GM12892 (cell line): ENCODE measurements around the gene PHLDA2.

ENCODE experiments used
- POLR2A ChIP-seq: IDR thresholded peaks from 2 replicates; pipeline ENCODE4 v1.6.1; 2011; ENCODE audit warnings: low read depth, low read length, control low read depth
- POLR2AphosphoS5 ChIP-seq: IDR thresholded peaks from 2 replicates; pipeline ENCODE4 v1.6.1; 2011; ENCODE audit warnings: low read depth, low read length, control low read depth
- TAF1 ChIP-seq: IDR thresholded peaks from 2 replicates; pipeline ENCODE4 v1.6.1; 2011; ENCODE audit warnings: low read depth, mild to moderate bottlenecking, control low read depth, low read length, borderline replicate concordance

GRCh38 chr11:2945757-2946287, 16.6 kb upstream of the PHLDA2 start:
- no peak for TF ChIP-seq POLR2AphosphoS5
- TF ChIP-seq POLR2A = no peak
- TF ChIP-seq TAF1 = no peak
